Measurements from ENCODE around the gene RPS26. TPM values are rescaled to one million over a fixed set of nuclear protein-coding genes. Genes with fewer than 3 reads are reported as not detected.

RPS26 gene
- total RNA-seq, result 192 and 318 TPM in 2 replicates

DNA sequence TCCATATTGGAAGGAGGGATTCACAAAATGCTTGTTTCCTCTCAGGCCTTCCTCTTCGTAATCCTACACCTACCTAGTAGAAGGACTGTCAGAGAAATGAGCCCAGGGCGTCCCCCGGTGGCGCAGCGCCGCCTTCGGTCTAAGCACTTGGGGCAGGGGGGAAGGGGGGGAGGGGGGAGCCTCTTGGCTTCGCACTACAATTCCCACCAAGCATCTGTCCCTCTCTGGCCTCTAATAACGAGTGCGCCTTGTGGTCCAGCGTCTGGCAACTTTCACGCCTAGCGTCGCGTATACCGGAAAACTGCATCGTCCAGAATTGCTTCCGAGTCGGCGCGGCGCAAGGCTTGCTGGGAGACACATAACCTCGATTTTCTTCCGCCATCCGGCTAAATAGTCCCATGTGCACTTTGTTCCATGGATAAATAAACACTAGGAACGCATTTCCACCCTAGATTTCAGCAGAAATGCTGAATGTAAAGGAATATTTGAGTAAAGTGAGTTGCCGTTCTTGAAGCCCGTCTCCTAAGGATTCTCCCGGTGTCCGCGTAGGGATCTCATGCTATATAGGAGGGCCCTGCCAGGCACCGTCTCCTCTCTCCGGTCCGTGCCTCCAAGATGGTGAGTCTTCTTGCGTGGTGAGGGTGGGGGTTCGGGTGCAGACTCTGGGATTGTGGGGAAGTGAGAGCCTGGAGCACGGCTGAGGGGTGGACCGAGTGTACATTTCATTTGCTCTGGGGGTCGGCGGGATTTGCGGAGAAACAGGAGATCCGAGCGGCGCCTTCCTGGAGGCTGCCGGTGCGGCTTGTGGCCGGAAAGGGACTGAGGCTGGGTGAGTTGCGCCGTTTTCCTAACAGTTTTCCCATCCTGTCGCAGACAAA is at the start of gene RPS26:
Gene RPS26 (plus strand): TSS at position 367 of the 878 bp plus-strand sequence. CDS start 249 bp downstream, at position 616.

DNA sequence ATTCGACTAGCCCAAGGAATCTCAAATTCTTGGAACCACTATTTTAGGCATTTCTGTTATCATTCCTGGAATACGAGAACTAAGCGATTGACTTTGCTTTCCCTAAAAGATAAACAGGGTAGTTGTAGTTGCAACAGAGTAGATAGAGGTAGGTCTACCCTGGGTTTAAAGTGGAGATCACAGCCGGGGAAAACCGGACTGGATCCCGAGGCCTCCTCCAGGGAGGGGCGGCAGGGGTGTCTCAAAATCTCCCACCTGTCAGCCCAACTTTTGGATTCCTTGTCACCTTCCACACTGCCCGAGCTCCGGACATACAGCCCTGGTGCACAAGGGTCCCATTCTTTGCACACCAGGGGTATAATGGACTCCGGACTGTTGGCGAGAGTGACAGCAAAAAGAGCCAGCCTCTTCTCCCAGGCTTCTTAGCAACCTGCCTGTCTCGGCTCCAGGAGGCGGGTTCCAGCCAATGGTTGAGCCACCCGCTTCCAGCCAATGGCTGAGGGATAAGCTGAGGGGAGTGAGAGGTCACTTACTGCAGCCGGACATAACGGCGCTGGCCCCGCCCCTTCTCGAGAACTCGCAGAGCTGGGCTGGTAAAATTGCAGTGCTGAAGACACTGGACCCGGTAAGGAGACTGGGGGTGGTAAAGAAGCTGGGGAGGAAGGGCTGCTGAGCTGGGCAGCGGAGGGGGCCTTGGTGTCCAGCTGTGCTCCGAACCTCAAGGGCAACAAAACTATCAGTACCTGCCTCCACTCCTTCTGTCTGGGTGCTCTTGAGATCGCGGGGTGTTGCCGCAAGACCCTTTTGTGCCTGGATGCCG is 44.8 kb upstream of the RPS26 start, which contains the start of gene SUOX:
Gene SUOX (plus strand): TSS at position 562 of the 820 bp plus-strand sequence. CDS start 4,946 bp downstream, outside the sequence.

DNA sequence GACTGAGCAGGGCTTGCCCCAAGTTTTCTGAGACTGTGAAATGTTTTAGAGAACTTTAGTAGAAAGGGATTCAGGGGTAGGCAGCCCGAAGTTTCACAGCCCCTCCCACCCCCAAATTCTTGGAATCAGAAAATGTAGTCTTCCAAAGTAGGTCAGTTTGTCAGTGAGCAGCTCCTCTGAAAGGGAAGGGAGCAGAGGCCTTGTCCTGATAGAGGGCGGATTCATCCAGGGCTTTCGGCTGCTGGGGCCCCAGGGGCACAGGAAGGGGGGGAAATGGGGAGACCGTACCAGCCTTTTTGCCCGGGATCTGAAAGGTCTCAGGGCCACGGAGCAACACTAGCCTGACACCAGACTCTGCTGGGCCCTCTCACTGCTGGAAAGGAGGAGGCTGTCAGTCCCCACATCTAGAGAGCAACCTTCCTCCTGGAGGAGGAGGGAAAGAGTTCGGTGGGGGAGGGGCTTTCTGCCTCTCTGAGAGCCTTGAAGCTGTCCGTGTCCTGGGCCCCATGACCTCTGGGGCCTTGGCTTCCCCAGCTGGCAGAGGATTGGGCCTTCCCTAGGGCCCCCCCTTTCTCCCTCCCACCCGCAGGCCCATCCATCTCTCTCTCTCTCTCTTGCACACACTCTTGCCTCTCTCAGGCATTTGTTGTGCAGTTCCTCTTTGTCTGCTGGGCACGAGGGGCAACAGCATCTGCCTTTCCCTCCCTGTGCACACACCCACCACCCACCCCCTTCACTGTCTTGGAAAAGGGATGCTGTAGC is 21.1 kb upstream of the RPS26 start, which contains the start of gene IKZF4:
Gene IKZF4 (plus strand): TSS at position 621 of the 762 bp plus-strand sequence. CDS start 451 bp downstream, outside the sequence.

DNA sequence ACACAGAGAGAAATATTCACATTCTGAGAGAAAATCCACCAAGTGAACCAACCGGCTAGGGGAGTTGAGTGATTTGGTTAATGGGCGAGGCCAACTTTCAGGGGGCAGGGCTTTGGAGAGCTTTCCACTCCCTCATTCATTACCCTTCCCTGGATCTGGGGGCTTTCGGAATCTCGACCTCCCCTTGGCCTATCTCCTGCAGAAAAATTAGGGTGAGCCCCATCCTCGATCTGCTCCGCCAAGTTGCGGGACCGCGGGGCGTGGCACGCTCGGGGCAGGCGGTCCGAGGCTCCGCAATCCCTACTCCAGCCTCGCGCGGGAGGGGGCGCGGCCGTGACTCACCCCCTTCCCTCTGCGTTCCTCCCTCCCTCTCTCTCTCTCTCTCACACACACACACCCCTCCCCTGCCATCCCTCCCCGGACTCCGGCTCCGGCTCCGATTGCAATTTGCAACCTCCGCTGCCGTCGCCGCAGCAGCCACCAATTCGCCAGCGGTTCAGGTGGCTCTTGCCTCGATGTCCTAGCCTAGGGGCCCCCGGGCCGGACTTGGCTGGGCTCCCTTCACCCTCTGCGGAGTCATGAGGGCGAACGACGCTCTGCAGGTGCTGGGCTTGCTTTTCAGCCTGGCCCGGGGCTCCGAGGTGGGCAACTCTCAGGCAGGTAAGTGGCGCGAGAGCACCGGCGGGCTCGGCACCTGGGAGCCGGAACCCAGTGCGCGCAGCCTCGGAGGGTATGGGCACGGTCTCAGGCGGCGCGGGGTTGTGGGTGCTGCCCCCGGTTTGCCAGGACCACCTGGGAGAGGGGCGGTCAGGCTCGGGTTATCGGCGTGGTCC is 38.2 kb downstream of the RPS26 start, which contains the start of gene ERBB3:
Gene ERBB3 (plus strand): TSS at position 443 of the 833 bp plus-strand sequence. CDS start 136 bp downstream, at position 579.

Other genes with a start within 250 kb of the RPS26 start
- 34.1 and 40.0 TPM in 2 replicates for gene SARNP, start 224.2 kb upstream of the RPS26 start, total RNA-seq
- gene ORMDL2, start 223.9 kb upstream of the RPS26 start, total RNA-seq, result 13.0 and 14.7 TPM in 2 replicates
- 59.7 and 66.5 TPM in 2 replicates for gene DNAJC14, start 212.3 kb upstream of the RPS26 start, total RNA-seq
- 15.4 and 16.1 TPM in 2 replicates for gene MMP19, start 199.0 kb upstream of the RPS26 start, total RNA-seq
- gene PYM1, start 114.0 kb upstream of the RPS26 start, total RNA-seq, result 25.2 and 29.8 TPM in 2 replicates
- 51.0 and 60.5 TPM in 2 replicates for gene DGKA, start 110.8 kb upstream of the RPS26 start, total RNA-seq
- gene PMEL, start 75.9 kb upstream of the RPS26 start, total RNA-seq, result 1.1 and 2.9 TPM in 2 replicates
- gene CDK2, start 75.1 kb upstream of the RPS26 start, total RNA-seq, result 14.1 and 17.7 TPM in 2 replicates
- 92.8 and 93.1 TPM in 2 replicates for gene RAB5B, start 67.8 kb upstream of the RPS26 start, total RNA-seq
- 13.1 and 13.3 TPM in 2 replicates for gene SUOX, start 44.6 kb upstream of the RPS26 start, total RNA-seq
- 2.4 and 2.8 TPM in 2 replicates for gene IKZF4, start 20.9 kb upstream of the RPS26 start, total RNA-seq
- gene ERBB3, start 38.2 kb downstream of the RPS26 start, total RNA-seq, result 0.73 and 2.3 TPM in 2 replicates
- gene PA2G4, start 62.6 kb downstream of the RPS26 start, total RNA-seq, result 83.1 and 84.2 TPM in 2 replicates
- gene RPL41, start 74.7 kb downstream of the RPS26 start, total RNA-seq, result 811 and 982 TPM in 2 replicates
- gene ZC3H10, start 76.3 kb downstream of the RPS26 start, total RNA-seq, result 7.7 and 9.9 TPM in 2 replicates
- gene ESYT1, start 86.3 kb downstream of the RPS26 start, total RNA-seq, result 251 and 267 TPM in 2 replicates
- gene MYL6B, start 110.7 kb downstream of the RPS26 start, total RNA-seq, result 53.9 and 65.1 TPM in 2 replicates
- 831 and 1,406 TPM in 2 replicates for gene MYL6, start 116.4 kb downstream of the RPS26 start, total RNA-seq
- gene SMARCC2, start 147.6 kb downstream of the RPS26 start, total RNA-seq, result 75.8 and 76.9 TPM in 2 replicates
- 145 and 163 TPM in 2 replicates for gene RNF41, start 180.0 kb downstream of the RPS26 start, total RNA-seq
- gene NABP2, start 182.4 kb downstream of the RPS26 start, total RNA-seq, result 21.6 and 24.0 TPM in 2 replicates
- not detected in 2 replicates for gene SLC39A5, start 188.1 kb downstream of the RPS26 start, total RNA-seq
- gene ANKRD52, start 216.5 kb downstream of the RPS26 start, total RNA-seq, result 19.1 and 22.3 TPM in 2 replicates
- gene COQ10A, start 225.0 kb downstream of the RPS26 start, total RNA-seq, result 12.4 and 15.6 TPM in 2 replicates